Measurements from ENCODE around the gene PPM1H. TPM values are rescaled to one million over a fixed set of nuclear protein-coding genes. Genes with fewer than 3 reads are reported as not detected.

Gene PPM1H
- total and polyA plus RNA-seq, 7 donors = 0.92 to 4.3 (median 3.0) TPM

DNA sequence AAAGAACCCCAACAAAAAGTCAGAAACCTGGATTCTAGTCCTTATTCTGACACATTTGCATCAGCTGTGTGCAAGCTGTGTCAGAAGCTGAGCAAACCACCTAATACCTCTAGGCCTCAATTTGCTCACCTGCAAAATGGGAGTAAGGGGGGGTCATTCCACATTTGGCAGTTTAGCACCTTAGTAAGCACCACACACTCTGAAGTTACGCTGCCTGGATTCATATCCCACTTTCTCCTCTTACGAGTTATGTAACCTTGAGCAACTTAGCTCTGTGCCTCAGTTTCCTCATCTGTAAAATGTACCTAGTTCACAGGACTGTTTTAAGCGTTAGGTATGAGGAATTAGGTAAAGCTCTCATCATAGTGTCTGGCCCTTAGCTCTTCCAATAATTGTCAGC is 218.9 kb downstream of the PPM1H start:
- no peak for DNase-seq
- WGBS, 2 donors = 78 to 95% methylated on average over 3 of the region's 3 CpGs
- H3K4me3 ChIP-seq = no peak overlapping the region
- no peaks in the 10 kb centered on the region for H3K36me3 ChIP-seq
- no peak overlapping the region for H3K27ac ChIP-seq
- peaks cover 0 to 40% (median 22%) of the 10 kb centered on the region in 4 donors for H3K4me1 ChIP-seq
- H3K9me3 ChIP-seq = no peaks in the 10 kb centered on the region
- intact Hi-C loops (cut with DNase I) = no loop called here
- no peaks in the 10 kb centered on the region for H3K27me3 ChIP-seq
- TF ChIP-seq EP300 (IDR thresholded peaks at IDR 0.05) (no peak), POLR2AphosphoS5 (IDR thresholded peaks at IDR 0.05) (no peak), POLR2A (IDR thresholded peaks at IDR 0.05) (no peak)
- TF ChIP-seq, protein P1, sequence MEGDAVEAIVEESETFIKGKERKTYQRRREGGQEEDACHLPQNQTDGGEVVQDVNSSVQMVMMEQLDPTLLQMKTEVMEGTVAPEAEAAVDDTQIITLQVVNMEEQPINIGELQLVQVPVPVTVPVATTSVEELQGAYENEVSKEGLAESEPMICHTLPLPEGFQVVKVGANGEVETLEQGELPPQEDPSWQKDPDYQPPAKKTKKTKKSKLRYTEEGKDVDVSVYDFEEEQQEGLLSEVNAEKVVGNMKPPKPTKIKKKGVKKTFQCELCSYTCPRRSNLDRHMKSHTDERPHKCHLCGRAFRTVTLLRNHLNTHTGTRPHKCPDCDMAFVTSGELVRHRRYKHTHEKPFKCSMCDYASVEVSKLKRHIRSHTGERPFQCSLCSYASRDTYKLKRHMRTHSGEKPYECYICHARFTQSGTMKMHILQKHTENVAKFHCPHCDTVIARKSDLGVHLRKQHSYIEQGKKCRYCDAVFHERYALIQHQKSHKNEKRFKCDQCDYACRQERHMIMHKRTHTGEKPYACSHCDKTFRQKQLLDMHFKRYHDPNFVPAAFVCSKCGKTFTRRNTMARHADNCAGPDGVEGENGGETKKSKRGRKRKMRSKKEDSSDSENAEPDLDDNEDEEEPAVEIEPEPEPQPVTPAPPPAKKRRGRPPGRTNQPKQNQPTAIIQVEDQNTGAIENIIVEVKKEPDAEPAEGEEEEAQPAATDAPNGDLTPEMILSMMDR (IDR thresholded peaks at IDR 0.05) = no peak

GRCh38 chr12:62714774-62715721 is 219.9 kb downstream of the PPM1H start:
- TF ChIP-seq, protein P1 (IDR thresholded peaks at IDR 0.05) = no peak
- TF ChIP-seq EP300 (IDR thresholded peaks at IDR 0.05) (no peak), POLR2A (IDR thresholded peaks at IDR 0.05) (no peak), POLR2AphosphoS5 (IDR thresholded peaks at IDR 0.05) (no peak)

GRCh38 chr12:62714181-62714773 is 220.7 kb downstream of the PPM1H start:
- Histone ChIP-seq H3K4me1 (peaks cover 0 to 40% (median 22%) of the 10 kb centered on the region in 4 donors), H3K4me3 (no peak overlapping the region), H3K27me3 (no peaks in the 10 kb centered on the region), H3K36me3 (no peaks in the 10 kb centered on the region), H3K27ac (peak overlapping the region in 3 of 4 donors; percentile 7 to 52 (median 37)), H3K9me3 (no peaks in the 10 kb centered on the region)
- DNase-seq = no peak
- TF ChIP-seq POLR2AphosphoS5 (IDR thresholded peaks at IDR 0.05) (no peak), POLR2A (IDR thresholded peaks at IDR 0.05) (no peak), EP300 (IDR thresholded peaks at IDR 0.05) (no peak)
- TF ChIP-seq, protein P1 (IDR thresholded peaks at IDR 0.05) = no peak
- intact Hi-C loops (cut with DNase I) = no loop called here
- 81 to 84% methylated on average over 8 of the region's 8 CpGs for WGBS, 2 donors

More at GRCh38 chr12:62714774-62715721, 219.9 kb downstream of the PPM1H start:
- Histone ChIP-seq H3K36me3 (no peaks in the 10 kb centered on the region), H3K4me1 (peaks cover 0 to 40% (median 22%) of the 10 kb centered on the region in 4 donors), H3K4me3 (no peak overlapping the region), H3K9me3 (no peaks in the 10 kb centered on the region), H3K27ac (peak overlapping the region in 3 of 4 donors; percentile 7 to 52 (median 37)), H3K27me3 (no peaks in the 10 kb centered on the region)
- WGBS, 2 donors = 83 to 84% methylated on average over 14 of the region's 14 CpGs
- no peak for DNase-seq
- intact Hi-C loops (cut with DNase I) = no loop called here

GRCh38 chr12:62713723-62714122 is 221.2 kb downstream of the PPM1H start:
- Histone ChIP-seq H3K27me3 (no peaks in the 10 kb centered on the region), H3K27ac (no peak overlapping the region), H3K4me1 (peaks cover 0 to 40% (median 22%) of the 10 kb centered on the region in 4 donors), H3K4me3 (no peak overlapping the region), H3K36me3 (no peaks in the 10 kb centered on the region), H3K9me3 (no peaks in the 10 kb centered on the region)
- WGBS, 2 donors = 95 to 97% methylated on average over 4 of the region's 4 CpGs
- intact Hi-C loops (cut with DNase I) = no loop called here
- no peak for TF ChIP-seq POLR2AphosphoS5 (IDR thresholded peaks at IDR 0.05)
- TF ChIP-seq POLR2A (IDR thresholded peaks at IDR 0.05) = no peak
- TF ChIP-seq, protein P1 (IDR thresholded peaks at IDR 0.05) = no peak
- no peak for TF ChIP-seq EP300 (IDR thresholded peaks at IDR 0.05)
- no peak for DNase-seq

Measured in sigmoid colon (tissue), 7 donors.